ENCODE results near the gene WDR5.

- TF ChIP-seq CTCF (IDR thresholded peaks at IDR 0.05) (no peak), EP300 (IDR thresholded peaks at IDR 0.05) (no peak), POLR2A (IDR thresholded peaks at IDR 0.05) (no peak)
These were observed 54.6 kb downstream of the WDR5 start for GRCh38 chr9:134190232-134191121.
